GM12872 (cell line): ENCODE data around the gene RPRML.

ENCODE experiments used
- CTCF ChIP-seq: IDR thresholded peaks from 3 replicates; pipeline ENCODE4 v1.5.1; 2011; ENCODE audit warnings: low read depth, mild to moderate bottlenecking, low read length, moderate library complexity; ENCODE audit not compliant: insufficient read depth

Gene RPRML

DNA sequence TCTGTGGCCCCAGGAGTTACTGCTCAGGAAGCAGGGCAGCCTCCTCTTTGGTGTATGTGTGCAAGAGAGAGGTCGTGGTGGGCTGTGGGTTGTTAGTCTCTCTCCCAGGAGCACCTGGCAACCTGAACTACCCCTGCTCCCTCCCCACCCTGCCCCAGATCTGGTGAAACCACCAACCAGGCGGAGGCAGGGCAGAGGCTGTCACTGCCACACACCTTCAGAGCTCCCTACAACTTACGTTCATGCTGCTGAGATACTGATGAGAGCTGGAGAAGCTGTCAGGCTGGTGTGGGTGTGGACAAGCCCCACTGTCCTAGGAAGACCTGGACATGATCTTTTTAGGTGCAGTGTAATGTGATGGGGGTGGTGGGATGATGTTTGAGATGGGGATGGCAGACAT is 31.8 kb downstream of the RPRML start:
- TF ChIP-seq CTCF = no peak

GRCh38 chr17:46944931-46945330 is 34.1 kb downstream of the RPRML start:
- no peak for TF ChIP-seq CTCF

GRCh38 chr17:46943501-46944393 is 35.3 kb downstream of the RPRML start:
- no peak for TF ChIP-seq CTCF

DNA sequence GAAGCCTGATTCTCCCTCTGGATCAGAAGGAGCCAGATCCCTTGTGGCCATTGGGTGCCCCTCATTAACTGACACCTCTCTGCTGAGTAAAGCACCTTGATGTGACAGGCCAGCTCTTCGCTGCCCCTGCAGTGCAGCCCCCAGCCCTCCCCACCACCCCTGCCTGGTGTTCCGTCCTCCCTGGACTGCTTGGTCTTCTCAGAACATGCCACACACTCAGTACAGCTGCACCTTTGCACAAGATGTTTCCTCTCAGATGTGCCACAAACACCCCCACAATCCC is 35.9 kb downstream of the RPRML start:
- no peak for TF ChIP-seq CTCF

- TF ChIP-seq CTCF = peak; percentile 97
Observed at GRCh38 chr17:46942441-46943217, 36.4 kb downstream of the RPRML start.

DNA sequence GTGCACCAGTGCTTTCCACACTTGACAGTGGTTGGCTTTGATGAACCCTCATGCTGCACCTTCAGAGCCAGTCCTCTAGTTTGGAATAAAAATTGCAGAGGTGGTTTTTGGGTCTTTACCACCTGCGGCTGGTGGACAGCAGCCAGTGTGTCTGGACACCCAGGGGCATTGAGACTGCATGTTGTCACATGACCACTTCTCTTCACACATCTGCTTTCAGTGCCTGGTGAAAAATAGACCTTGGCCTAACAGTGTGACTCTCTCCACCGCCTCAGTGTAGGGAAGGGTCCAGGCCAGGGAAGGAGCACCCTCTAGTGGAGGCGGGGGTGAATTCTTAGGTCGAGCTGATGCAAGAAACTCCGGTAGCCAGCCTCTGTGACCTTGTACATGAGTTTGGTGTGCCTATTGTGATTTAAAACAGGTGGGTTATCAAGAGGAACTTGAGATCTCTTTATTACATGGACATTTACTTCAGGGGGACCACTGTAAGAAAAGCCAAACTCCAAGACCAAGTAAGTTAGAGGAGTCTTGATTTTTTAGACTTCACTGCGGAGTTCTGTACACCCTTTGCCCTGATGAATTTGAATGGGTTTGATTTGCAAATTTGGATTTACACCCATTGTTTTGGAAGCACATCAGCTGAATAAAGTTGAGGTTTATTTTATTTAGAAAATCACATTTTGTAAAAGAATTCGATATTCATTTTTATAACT is 38.2 kb downstream of the RPRML start:
- TF ChIP-seq CTCF = peak; percentile 96

- no peak for TF ChIP-seq CTCF
Observed at GRCh38 chr17:46935658-46936266, 43.3 kb downstream of the RPRML start.
